Measurements from ENCODE around the gene FBXO3.
"Not testable (repeated sequence)": the region's sequence is repeated elsewhere in the genome, so short reads cannot be mapped to it uniquely, and the experiment has no call there.

The FBXO3 gene

DNA sequence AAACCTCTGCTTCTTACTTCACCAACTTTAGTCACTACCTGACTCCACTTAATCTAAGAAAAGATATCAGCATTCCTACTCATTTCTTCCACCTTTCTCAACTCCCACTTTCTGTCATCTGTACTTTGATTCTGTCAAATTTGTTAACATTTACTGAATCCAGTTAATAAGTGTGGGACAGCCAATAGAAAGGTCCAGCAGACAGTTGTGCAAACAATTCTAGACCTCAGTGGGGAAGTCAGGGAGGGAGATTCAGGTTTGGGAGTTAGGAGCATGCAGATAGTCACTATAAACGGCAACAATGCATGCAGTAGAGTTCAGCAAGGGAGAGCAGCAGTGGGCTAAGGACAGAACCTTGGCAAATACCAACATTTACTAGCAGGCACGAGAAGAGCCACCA lies 4.1 kb downstream of the FBXO3 start:
- DNase-seq: no peak

DNA sequence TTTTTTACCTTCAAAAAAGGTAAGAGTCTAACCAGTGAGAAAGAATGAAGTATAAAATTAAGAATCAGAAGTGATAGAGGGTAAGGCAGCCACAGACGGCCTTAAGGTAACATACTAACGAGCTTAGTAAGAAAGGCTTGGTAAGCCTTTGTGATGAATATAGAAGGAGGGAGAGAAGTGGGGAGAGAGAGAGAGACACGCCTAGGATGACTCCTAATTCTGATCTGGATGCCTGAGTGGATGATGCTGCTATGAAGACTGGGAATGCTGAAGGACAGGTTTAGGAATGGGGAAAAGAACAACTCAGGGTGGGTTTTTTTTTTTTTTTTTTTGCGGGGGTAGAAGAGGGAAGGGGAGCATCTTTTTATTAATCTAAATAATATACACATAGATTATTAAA lies 4.8 kb downstream of the FBXO3 start:
- no peak for DNase-seq

DNA sequence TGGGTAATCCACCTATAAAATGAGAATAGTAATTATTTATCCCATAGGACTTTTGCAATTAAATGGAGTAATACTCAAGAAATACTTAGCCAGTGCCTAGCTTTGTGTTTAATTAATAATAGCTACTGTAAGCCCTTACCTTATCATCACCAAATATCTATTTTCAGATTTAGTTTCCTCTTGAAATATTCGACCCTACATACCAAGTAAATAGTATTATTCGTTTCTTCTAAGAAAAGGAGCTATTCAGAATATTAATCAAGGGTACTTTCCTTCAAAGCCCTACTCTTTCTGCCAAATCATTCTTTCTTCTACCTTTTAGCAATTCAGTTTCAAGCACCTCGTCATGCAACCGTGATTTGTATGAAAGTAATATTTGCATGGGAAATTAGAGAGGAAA lies 6.7 kb downstream of the FBXO3 start:
- DNase-seq: no peak

DNA sequence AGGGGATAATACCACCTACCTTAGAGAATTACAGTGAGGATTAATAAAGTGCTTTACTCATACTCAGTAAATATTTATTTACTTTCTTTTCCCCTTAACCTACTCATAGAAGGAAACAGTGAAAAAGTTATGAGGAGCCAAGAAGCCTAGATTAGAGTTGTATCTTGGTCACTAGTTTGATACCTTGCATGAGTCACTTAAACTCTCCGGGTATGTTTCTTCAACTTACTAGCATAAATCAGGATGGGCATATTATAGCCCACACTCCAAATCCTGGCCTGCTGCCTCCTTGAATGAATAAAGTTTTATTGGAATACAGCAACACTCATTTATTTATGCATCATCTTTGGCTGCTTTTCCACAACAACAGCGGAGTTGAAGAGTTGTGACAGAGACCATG lies 8.2 kb downstream of the FBXO3 start:
- DNase-seq: no peak

DNA sequence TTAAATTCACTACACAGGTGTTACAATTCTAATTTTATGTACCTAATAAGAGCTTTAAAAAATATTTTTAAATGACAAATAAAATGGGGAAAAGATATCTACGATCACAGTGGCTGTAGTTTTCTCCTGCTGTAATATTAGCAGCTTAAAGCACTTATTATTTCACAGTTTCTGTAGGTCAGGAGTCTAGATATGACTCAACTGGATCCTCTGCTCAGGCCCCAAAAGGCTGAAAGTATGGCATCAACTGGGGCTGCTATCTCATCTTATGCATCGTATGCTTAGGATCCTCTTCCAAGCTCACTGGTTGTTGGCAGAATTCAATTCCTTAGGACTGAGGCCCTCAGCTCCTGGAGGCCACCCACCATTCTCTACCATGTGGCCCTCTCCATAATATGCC lies 12.8 kb downstream of the FBXO3 start:
- no peak for DNase-seq

DNA sequence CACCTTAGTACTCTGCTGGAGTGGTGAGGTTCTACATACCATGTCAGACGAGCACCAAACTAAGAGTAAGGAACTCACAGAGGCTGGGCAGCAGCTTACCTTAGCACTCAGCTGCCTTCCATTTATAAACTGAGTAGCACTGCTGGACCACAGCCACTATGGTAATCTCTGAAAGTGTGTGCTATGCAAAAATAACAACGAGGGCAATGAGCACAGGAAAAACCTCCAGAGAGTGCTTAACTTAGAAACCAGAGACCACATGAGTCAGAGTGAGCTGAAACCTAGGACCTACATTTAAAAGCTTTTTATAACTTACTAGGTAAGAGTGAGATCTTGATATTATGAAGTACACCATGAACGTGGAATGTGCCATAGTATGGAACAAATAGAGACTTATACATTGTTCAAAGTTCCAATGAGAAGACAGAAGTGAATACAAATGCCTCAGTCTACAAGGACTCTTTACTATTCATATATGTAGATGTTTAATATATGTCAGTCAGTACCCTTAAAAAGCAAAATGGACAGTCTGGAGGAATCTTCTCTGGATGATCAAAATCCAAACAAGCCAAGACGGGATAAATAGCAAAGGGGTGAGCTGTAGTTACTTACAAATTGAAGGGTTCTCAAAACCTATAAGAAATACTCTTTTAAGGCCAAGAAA lies 20.9 kb downstream of the FBXO3 start:
- no peak for DNase-seq

DNA sequence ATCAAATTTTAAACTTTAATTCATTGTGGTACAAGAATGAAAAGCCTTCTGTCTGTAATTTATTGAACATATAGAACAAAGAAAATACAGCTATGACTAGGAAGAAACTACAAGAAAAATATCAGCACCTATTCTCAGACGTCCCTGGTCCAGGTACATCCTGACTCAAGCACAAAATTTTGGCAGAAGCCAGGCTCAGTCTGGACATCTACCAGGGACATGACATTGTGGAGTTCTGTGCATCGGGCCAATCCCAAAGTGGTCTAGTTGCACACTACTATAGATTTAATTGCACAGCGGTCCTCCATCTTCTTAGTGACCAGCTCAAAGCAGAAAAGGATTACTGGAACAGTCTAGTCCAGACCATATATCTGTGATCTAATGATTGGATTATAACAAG lies 22.4 kb downstream of the FBXO3 start:
- DNase-seq: no peak

DNA sequence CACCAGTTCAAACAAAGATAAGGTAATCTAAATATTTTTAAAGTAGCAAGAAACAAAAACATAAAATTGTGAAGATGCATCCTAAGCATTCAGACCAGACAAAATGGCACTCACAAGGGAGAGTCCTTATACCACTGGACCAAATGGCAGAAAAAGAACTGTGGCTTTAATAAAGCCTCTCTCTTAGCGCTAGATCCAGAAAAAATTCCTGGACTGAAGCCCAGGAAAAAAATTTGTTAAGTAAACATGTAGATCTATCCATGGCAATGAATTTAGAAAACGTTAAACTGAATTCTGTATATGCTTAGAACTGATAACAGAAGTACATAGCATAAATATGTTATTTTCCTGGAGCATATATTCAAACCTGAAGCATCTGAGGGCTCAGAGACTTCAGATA lies 26.3 kb downstream of the FBXO3 start:
- no peak for DNase-seq

DNA sequence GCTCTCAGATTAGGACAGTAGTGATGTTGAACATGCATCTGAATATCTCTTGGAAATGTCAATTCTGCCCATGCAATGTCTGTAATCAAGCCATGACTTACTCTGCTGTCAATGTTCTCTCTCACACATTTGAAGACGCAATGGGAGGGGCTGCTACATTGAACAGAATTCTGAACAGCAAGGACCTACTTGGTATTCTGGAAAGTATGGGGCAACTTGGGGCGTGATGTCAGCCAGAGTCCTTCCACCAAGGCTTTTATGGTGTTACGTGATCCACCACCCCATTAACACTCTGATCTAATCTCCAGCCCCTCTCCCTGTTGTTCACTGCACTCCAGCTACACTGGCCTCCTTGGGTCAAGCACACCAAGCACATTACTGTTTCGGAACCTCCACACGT lies 31.0 kb downstream of the FBXO3 start:
- no peak for DNase-seq

DNA sequence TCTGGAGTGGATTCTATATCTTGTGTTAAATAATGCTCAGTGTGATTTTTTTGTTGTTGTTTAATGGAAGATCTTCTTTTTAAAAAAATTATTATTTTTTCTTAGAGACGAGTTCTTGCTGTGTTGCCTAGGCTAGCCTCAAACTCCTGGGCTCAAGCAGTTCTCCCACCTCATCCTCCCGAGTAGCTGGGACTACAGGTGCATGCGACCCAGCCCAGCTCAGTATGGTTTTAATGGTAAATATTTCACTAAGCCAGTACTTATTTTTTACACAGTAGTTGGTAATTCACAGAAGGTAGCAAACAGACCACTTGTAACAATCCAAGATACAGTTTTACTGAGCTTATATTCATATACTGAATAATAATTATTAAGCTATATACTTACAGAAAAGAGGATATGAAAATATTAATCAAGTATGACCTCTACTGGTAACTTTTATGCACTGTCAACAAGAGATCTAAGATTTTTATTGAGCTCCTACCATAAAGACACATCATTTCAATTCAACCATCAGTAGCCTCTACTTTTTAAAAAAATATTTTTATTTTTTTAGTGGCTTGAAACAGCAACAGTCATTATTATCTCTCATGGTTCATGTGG lies 32.0 kb downstream of the FBXO3 start:
- DNase-seq: no peak

DNA sequence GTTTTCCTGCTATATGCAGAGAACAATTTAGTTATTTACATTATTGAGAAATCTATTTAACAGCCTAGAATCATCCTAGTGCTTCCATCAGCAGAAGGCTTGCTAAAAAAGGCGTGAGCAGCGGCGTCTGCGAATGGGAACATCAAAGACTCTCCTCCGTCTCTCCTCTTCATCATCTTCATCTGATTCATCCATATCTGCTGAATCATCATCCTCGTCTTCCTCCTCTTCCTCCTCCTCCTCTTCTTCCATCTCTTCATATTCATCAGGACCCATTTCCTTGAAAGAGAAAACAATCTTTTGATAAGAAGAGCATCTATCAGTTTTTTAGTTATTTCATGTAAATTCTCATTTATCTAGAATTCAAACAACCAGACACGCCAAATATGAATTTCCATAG lies 32.5 kb downstream of the FBXO3 start:
- no peak for DNase-seq

DNA sequence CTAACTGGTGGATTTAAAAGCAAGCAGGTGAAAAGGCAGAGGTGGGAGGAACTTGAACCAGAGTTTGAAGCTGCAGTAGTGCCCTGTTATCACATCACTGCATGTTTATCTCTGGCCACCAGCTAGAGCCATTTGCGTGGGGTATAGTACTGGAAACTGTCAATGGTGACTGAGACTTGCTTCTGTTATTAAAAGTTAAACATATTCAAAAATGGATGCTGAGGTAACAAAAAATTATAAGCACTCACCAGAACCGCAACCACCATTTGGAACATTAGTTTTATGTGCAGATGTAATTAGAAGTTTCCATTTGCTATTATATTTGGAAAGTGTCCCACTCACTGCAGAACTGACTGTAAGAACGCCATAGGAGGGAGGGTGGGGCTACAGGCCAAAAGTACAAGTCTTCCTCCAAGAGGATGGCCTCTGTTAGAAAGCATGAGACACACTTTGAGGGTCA lies 36.9 kb downstream of the FBXO3 start:
- no peak for DNase-seq

DNA sequence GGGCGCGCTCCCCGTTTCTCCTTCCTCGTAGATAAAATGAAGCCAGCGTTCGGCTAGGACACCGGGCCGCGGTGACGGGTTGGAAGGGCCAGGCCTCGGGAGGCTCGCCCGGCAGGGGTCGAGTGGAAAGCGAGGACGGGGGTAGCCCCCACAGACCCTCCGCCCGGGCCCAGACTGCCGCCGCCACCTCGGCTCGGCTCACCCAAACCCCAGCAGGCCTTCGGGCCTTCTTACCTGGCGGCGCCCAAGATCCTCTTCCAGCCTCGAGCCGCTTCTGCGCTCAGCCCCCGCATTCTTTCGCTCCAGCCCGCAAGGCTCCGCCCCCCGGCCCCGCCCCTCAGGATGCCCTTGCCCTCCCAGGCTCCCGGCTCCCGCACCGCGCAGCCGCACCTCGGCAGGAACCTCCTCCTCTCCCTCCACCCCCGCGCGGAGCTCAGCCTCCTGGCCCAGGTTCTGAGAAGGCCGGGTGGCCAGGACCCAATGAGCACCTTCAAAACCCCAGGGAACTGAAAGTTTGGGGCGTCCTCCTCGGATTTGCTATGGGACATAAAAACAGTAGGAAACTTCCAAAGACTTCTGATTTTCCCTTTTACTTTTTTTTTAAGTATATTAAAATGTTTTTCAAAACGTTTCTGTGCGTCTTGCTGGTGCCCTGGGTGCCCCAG lies 38.0 kb downstream of the FBXO3 start, which contains the start of gene CD59:
Gene CD59, minus strand, starts transcription at position 276 of the 665 bp plus-strand sequence. CDS start 13,978 bp downstream, outside the sequence.
- DNase-seq: peak; percentile 88

DNA sequence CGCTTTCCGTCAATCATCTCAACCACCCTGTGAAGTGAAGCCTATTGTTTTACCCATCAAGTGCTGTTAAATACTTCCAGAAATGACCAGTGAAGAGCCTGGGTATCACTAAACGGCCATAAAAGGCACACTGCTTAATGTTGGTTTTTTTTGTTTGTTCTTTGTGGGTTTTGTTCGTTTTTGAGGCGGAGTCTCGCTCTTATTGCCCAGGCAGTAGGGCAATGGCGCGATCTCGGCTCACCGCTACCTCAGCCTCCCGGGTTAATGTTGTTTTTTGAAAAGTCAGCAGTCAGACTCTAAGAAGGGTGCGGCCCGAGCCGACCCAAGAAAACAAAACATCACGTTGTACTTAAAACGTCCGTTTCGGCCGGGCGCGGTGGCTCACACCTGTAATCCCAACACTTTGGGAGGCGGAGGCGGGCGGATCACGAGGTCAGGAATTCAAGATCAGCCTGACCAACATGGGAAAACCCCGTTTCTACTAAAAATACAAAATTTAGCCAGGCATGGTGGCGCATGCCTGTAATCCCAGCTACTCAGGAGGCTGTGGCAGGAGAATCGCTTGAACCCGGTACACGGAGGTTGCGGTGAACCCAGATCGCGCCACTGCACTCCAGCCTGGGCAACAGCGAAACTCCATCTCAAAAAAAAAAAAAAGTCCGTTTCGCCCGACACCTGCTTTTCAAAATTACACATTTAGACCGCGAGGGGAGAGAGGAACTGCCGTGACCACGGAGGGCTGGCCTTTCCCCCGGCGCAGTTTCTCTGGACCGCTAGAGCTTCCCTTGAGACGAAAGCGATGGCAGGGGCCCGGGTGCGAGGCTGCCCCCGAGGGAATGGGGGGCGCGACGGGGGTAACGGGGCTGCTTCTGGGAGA lies 38.8 kb downstream of the FBXO3 start:
- DNase-seq: peak; percentile 44

DNA sequence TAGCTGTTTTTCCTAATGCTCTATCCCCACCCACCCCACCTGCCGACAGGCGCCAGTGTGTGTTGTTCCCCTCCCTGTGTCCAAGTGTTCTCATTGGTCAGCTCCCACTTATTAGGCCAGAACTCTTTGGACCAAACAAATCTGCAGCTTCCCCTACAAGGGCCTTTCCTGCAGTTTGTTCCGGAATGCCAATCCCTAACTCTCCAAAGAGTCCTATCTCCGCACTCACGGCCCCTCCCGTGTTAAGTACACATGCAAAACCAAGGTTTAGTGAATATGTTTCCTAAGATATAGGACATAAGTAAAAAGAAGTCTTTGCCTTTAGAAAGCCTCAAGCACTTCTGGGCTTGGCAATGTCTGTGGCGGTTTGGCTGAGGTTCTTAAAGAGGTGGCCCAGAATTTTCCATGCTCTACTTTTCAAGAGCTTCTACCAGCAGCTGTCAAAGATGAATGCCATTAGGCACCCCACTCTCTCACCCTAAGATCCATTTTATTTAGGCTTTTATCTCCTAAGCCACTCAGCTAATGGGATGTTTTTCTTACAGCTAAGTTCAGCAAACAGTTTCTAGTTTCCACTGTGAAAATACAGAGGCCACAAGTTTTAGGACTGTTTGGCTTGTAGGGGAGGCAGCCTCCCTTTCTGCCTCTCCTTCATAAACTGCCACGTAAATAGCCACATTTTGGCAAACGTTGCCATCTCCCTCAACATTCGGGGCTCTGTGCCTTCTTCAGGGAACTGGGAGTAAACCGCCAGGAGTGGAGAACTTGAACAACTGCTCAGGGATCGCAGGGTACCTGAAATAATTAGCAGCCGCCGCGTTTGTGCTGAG lies 39.7 kb downstream of the FBXO3 start:
- no peak for DNase-seq

DNA sequence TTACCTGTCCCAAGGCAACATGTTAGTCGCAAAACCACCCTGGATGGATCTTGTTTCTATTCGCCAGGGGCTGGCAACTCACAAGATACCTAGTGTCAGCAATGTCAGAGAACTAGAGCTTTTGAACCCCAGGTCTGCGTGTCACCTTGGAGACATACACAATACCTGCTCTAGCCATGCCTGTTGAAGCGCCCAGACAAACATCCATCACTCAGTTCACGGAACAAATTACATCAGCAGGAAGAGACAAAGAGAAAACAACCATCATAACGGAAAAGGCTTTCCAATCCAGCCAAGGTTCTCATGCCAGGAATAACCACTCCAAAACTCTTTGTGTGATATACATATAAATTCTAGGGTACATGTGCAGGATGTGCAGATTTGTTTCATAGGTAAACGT lies 40.3 kb downstream of the FBXO3 start:
- no peak for DNase-seq

DNA sequence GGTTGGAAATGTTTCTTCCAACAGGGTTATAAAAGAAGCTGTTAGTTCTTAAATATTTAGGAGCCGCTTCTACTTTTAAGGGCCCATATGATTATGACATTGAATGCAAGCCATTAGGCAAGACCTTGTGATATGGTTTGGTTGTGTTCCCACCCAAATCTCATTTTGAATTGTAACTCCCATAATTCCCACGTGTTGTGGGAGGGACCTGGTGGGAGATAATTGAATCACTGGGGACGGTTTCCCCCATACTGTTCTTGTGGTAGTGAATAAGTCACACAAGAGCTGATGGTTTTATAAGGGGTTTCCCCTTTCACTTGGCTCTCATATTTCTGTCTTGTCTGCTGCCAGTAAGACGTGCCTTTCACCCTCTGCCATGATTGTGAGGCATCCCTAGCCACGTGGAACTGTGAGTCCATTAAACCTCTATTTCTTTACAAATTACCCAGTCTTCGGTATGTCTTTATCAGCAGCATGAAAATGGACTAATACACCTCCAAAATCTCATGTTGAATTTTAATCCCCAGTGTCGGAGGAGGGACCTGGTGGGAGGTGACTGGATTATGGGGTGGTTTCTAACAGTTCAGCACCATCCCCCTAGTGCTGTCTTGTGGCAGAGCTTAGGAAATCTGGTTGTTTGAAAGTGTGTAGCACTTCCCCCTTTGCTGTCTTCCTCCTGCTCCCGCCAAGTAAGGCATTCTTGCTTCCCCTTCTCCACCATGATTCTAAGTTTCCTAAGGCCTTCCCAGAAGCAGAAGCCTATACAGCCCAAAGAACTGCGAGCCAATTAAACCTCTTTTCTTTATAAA lies 42.4 kb downstream of the FBXO3 start:
- DNase-seq: no peak

DNA sequence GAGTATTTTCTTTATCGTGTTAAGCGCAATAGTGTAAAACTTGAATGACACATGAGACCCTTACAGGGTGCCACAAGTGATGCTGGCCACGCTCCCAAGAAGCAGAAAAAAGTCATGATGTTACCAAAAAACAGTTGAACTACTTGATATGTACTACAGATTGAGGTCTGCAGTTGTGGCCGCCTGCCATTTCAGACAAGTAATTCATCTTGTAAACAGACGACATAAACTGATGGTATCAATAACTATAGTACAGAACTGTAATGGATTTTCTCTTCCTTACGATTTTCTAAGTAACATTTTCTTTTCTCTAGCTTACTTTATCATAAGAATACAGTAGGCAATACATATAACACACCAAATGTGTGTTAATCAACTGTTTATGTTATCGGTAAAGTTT lies 43.6 kb downstream of the FBXO3 start:
- DNase-seq: no peak

DNA sequence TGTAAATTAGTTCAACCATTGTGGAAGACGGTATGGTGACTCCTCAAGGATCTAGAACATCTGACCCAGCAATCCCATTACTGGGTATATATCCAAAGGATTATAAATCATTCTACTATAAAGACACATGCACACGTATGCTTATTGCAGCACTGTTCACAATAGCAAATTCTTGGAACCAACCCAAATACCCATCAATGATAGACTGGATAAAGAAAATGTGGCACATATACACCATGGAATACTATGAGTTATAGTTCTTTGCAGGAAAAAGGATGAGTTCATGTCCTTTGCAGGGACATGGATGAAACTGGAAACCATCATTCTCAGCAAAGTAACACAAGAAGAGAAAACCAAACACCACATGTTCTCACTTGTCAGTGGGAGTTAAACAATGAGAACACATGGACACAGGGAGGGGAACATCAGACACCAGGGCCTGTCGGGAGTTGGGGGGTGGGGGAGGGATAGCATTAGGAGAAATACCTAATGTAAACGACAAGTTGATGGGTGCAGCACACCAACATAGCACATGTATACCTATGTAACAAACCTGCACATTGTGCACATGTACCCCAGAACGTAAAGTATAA lies 45.2 kb downstream of the FBXO3 start:
- DNase-seq: not testable (repeated sequence)

DNA sequence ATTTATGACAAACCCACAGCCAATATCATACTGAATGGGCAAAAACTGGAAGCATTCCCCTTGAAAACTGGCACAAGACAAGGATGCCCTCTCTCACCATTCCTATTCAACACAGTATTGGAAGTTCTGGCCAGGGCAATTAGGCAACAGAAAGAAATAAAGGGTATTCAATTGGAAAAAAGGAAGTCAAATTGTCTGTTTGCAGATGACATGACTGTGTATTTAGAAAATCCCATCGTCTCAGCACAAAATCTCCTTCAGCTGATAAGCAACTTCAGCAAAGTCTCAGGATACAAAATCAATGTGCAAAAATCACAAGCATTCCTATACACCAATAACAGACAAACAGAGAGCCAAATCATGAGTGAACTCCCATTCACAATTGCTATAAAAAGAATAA lies 46.8 kb downstream of the FBXO3 start:
- not testable (repeated sequence) for DNase-seq

DNA sequence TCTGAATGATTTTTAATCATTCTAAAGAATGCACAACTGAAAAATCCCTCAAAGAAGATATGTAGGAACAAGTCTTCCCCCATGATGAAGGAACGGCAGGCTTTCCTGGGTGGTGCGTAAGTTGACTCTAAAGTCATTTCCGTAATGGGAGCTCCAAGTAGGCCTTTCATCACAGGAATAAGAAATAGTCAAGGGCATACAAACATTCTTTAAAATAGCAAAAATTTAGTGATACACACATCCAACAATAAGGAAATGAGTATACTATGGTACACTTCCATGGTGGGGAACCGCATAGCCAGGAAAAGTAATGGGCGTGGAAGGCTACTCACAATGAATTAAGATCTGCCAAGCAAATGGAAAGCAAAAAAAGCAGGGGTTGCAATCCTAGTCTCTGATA lies 48.8 kb downstream of the FBXO3 start:
- no peak for DNase-seq

All from CD4-positive, alpha-beta T cell treated with Interferon gamma for 1 hour (primary cell).